ENCODE results near the gene RNASE13.

RNASE13 gene

DNA sequence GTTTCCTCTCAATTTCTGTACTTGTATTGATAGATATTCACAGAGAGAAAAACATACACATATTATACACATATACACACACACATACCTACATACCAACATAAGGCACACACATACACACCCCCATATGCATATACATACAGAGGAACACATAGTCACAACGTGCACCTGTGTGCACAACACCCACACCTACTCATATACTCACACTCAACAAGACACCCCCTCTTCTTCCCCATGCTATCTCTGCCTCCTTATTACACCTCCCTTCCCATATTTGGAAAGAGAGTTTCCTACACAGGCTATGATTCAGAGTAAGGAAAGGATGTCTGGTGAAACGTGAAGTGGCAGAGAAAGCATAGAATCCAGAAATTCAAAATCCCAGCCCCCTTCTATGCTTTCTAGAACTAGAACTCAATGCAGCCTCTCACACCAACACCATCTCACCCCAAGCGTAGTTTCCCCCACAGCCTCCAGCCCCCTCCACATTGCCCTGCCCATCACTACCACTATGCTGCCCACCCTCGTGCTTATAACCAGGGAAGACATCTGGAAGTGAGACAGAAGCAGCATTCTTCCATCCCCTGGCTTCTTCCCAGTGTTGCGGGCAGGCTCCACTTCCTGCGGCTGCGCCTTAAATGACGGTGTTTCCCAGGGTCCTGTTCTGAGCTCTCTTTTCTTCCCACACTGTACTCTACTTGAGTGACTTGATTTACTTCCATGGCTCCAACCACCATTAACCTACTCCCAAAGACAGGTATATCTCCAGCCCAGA, 25.4 kb upstream of the RNASE13 start:
- Histone ChIP-seq H3K27me3 (ENCODE audit: control insufficient read depth, insufficient read depth, low read length) (peaks cover 3% of the 10 kb centered on the region), H3K36me3 (ENCODE audit: control insufficient read depth, insufficient read depth, low read length) (no peaks in the 10 kb centered on the region), H3K9me3 (ENCODE audit: control insufficient read depth, insufficient read depth, low read length) (no peaks in the 10 kb centered on the region), H3K4me1 (ENCODE audit: control insufficient read depth, insufficient read depth, low read length) (no peaks in the 10 kb centered on the region), H3K4me3 (ENCODE audit: low read depth, low read length) (no peak overlapping the region), H3K9ac (ENCODE audit: low read depth, low read length) (no peak overlapping the region)

- H3K4me1 ChIP-seq (ENCODE audit: control insufficient read depth, insufficient read depth, low read length), result no peaks in the 10 kb centered on the region
- H3K9me3 ChIP-seq (ENCODE audit: control insufficient read depth, insufficient read depth, low read length), result no peaks in the 10 kb centered on the region
- H3K4me3 ChIP-seq (ENCODE audit: low read depth, low read length), result no peak overlapping the region
- no peak overlapping the region for H3K9ac ChIP-seq (ENCODE audit: low read depth, low read length)
- peaks cover 3% of the 10 kb centered on the region for H3K27me3 ChIP-seq (ENCODE audit: control insufficient read depth, insufficient read depth, low read length)
- H3K36me3 ChIP-seq (ENCODE audit: control insufficient read depth, insufficient read depth, low read length), result no peaks in the 10 kb centered on the region
Measured at GRCh38 chr14:21058903-21059302, 24.3 kb upstream of the RNASE13 start.

DNA sequence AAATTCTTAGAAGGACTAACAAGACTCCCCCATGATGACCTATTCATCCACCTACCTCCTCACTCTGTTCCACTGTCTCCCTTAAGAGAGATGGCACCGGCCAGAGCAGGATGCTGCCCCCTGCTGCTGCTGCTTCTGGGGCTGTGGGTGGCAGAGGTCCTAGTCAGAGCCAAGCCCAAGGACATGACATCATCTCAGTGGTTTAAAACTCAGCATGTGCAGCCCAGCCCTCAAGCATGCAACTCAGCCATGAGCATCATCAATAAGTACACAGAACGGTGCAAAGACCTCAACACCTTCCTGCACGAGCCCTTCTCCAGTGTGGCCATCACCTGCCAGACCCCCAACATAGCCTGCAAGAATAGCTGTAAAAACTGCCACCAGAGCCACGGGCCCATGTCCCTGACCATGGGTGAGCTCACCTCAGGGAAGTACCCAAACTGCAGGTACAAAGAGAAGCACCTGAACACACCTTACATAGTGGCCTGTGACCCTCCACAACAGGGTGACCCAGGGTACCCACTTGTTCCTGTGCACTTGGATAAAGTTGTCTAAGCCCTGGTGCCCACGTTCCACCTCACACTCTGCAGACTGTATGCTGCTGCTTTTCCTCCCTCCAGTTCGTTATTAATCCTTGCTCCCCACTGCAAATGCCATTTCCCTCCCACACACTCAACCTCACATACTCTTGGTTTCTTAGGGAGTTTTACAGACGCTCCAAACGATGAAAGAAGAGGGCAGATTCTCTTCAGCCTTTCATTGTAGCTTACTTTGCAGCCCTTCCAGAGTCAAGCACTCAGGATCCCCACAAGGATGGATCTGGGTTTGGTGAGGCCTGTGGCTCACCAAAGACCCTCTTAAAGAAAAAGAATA, 23.4 kb upstream of the RNASE13 start, which contains the start of gene RNASE8:
RNASE8 (plus strand) TSS at position 20 of the 873 bp plus-strand sequence; CDS start at position 91, 71 bp downstream.
- Histone ChIP-seq H3K27me3 (ENCODE audit: control insufficient read depth, insufficient read depth, low read length) (peaks cover 3% of the 10 kb centered on the region), H3K4me3 (ENCODE audit: low read depth, low read length) (no peak within 1 kb of the TSS), H3K36me3 (ENCODE audit: control insufficient read depth, insufficient read depth, low read length) (no peaks in the 10 kb centered on the region), H3K4me1 (ENCODE audit: control insufficient read depth, insufficient read depth, low read length) (no peaks in the 10 kb centered on the region), H3K9me3 (ENCODE audit: control insufficient read depth, insufficient read depth, low read length) (no peaks in the 10 kb centered on the region), H3K9ac (ENCODE audit: low read depth, low read length) (no peak within 1 kb of the TSS)

DNA sequence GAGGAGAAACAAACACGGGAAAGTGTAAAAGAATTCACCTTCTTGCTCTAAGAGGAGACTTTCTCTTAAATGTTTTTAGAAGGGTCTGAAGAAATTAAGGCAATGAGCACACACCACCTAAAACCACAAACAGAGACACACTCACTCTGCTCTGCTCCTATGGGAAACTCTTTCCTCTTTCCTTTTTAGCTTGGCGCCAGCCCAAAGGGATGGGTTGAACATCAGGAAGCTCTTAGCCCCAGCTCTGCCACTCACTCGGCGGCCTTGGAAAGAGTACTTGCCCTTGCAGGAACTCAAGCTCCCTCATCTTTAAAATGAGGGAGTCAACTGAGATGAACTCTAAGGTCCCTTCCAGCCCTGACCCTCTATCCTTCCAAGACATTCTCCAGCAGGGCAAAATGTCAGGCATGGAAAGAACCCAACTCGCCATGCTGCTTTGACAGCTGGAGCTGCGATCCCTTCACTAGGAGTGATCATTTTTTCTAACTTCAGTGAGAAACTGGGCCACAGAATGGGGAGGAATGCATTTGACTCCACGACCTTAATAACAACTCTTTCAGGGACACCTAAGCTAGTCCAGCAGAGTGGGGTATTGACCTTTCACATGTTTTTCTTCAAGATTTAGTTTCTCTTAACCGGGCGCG, 22.0 kb upstream of the RNASE13 start:
- Histone ChIP-seq H3K9me3 (ENCODE audit: control insufficient read depth, insufficient read depth, low read length) (no peaks in the 10 kb centered on the region), H3K9ac (ENCODE audit: low read depth, low read length) (no peak overlapping the region), H3K4me1 (ENCODE audit: control insufficient read depth, insufficient read depth, low read length) (no peaks in the 10 kb centered on the region), H3K4me3 (ENCODE audit: low read depth, low read length) (no peak overlapping the region), H3K36me3 (ENCODE audit: control insufficient read depth, insufficient read depth, low read length) (no peaks in the 10 kb centered on the region), H3K27me3 (ENCODE audit: control insufficient read depth, insufficient read depth, low read length) (peaks cover 3% of the 10 kb centered on the region)

DNA sequence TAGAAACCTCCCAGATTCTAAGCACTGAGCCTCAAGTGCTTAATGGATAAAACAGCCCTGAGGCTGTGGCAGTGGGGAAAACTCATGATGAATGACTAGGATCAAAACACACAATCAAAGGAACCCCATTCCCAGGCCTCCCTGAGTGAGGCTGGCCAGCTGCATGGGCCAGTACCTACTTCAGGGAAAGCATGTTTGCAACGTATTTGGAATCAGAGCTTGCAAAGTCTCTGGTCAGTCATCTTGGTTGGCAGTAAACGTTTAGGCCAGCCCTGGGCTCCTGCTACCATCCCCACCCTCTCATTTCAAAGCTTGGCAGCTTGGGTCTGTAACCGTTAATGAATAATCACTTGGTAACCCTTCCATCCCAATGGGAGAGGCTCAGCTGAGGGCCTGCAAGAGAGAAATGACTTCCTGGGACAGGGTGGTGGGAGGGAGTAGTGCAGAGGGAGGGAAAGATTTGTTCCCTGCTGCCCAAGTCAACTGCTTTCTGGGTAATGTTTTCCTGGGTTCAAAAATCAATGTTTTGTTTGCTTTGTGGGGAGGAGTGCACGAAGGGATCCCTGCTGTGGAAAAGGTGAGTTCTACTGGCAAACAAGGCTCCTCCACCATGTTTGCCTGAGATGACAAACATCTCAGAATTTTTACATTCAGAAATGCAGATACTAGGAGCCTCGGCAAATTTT, 21.0 kb upstream of the RNASE13 start:
- H3K9me3 ChIP-seq (ENCODE audit: control insufficient read depth, insufficient read depth, low read length), result no peaks in the 10 kb centered on the region
- no peaks in the 10 kb centered on the region for H3K4me1 ChIP-seq (ENCODE audit: control insufficient read depth, insufficient read depth, low read length)
- H3K4me3 ChIP-seq (ENCODE audit: low read depth, low read length), result no peak overlapping the region
- H3K27me3 ChIP-seq (ENCODE audit: control insufficient read depth, insufficient read depth, low read length), result peaks cover 3% of the 10 kb centered on the region
- no peak overlapping the region for H3K9ac ChIP-seq (ENCODE audit: low read depth, low read length)
- no peaks in the 10 kb centered on the region for H3K36me3 ChIP-seq (ENCODE audit: control insufficient read depth, insufficient read depth, low read length)

DNA sequence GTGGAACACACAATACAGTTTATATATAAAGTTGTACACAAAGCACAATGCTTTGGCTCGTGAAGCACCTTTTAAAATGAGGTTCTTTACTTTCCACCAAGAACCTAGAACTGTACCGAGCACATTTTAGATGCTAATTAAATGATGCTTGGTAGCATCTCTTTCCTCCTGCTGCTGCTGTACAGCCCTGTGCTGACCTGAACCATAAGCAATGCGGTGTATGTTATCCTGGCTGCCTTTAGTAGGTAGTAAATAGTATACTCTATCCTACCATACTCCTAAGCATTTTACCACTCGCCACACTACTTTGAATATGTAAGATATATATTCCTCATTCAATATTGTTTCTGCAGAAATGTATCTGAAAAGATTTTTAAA, 20.1 kb upstream of the RNASE13 start:
- Histone ChIP-seq H3K9ac (ENCODE audit: low read depth, low read length) (no peak overlapping the region), H3K9me3 (ENCODE audit: control insufficient read depth, insufficient read depth, low read length) (no peaks in the 10 kb centered on the region), H3K4me1 (ENCODE audit: control insufficient read depth, insufficient read depth, low read length) (no peaks in the 10 kb centered on the region), H3K4me3 (ENCODE audit: low read depth, low read length) (no peak overlapping the region), H3K36me3 (ENCODE audit: control insufficient read depth, insufficient read depth, low read length) (no peaks in the 10 kb centered on the region), H3K27me3 (ENCODE audit: control insufficient read depth, insufficient read depth, low read length) (peaks cover 3% of the 10 kb centered on the region)

- H3K9me3 ChIP-seq (ENCODE audit: control insufficient read depth, insufficient read depth, low read length), result no peaks in the 10 kb centered on the region
- peaks cover 3% of the 10 kb centered on the region for H3K27me3 ChIP-seq (ENCODE audit: control insufficient read depth, insufficient read depth, low read length)
- H3K4me1 ChIP-seq (ENCODE audit: control insufficient read depth, insufficient read depth, low read length), result no peaks in the 10 kb centered on the region
- H3K36me3 ChIP-seq (ENCODE audit: control insufficient read depth, insufficient read depth, low read length), result no peaks in the 10 kb centered on the region
- H3K4me3 ChIP-seq (ENCODE audit: low read depth, low read length), result no peak overlapping the region
- no peak overlapping the region for H3K9ac ChIP-seq (ENCODE audit: low read depth, low read length)
Measured at GRCh38 chr14:21054123-21054767, 19.6 kb upstream of the RNASE13 start.

- no peak overlapping the region for H3K4me3 ChIP-seq (ENCODE audit: low read depth, low read length)
- H3K9ac ChIP-seq (ENCODE audit: low read depth, low read length), result no peak overlapping the region
- H3K9me3 ChIP-seq (ENCODE audit: control insufficient read depth, insufficient read depth, low read length), result no peaks in the 10 kb centered on the region
- H3K27me3 ChIP-seq (ENCODE audit: control insufficient read depth, insufficient read depth, low read length), result peaks cover 3% of the 10 kb centered on the region
- H3K4me1 ChIP-seq (ENCODE audit: control insufficient read depth, insufficient read depth, low read length), result no peaks in the 10 kb centered on the region
- H3K36me3 ChIP-seq (ENCODE audit: control insufficient read depth, insufficient read depth, low read length), result no peaks in the 10 kb centered on the region
Measured at GRCh38 chr14:21053184-21054122, 18.8 kb upstream of the RNASE13 start.

DNA sequence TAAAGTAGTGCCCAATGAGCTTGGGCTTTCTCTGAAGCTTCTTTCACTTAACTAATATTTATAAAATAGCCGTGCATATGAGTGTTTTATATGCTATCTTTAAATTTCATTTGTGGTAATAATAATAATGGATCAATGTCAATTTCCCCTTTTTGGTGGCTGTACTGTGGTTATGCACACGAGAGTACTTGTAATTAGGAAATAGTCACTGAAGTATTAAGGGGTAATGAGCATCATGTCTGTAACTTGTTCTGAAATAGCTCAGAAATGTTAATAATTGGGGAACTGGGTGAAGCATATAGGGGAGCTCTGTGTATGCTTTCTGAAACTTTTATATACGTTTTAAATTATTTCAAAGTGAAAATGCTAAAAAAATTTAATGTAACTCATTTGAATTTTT, 16.0 kb upstream of the RNASE13 start:
- Histone ChIP-seq H3K4me1 (ENCODE audit: control insufficient read depth, insufficient read depth, low read length) (no peaks in the 10 kb centered on the region), H3K9ac (ENCODE audit: low read depth, low read length) (no peak overlapping the region), H3K9me3 (ENCODE audit: control insufficient read depth, insufficient read depth, low read length) (no peaks in the 10 kb centered on the region), H3K36me3 (ENCODE audit: control insufficient read depth, insufficient read depth, low read length) (no peaks in the 10 kb centered on the region), H3K27me3 (ENCODE audit: control insufficient read depth, insufficient read depth, low read length) (peaks cover 2% of the 10 kb centered on the region), H3K4me3 (ENCODE audit: low read depth, low read length) (no peak overlapping the region)

DNA sequence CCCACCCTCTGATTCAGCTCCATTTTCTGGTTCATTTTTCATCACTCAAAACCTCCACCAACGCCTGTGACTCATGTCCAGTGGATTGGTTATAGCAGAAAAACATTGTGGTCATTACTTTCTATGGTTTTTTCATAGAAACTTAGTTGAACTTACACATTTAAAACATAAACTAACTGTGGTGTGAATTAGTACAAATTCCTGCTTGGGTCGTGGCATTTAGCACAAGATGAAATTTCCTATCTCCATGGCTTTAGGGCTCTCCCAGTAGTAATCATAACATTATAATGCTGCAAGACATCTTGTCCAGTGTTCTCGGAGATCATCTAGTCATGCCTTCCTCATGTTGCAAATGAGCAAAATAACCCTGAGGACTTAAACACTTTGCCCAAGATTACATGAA, 14.7 kb upstream of the RNASE13 start:
- no peaks in the 10 kb centered on the region for H3K9me3 ChIP-seq (ENCODE audit: control insufficient read depth, insufficient read depth, low read length)
- no peak overlapping the region for H3K9ac ChIP-seq (ENCODE audit: low read depth, low read length)
- H3K27me3 ChIP-seq (ENCODE audit: control insufficient read depth, insufficient read depth, low read length), result peaks cover 2% of the 10 kb centered on the region

More for the DNA sequence above, 14.7 kb upstream of the RNASE13 start:
- Histone ChIP-seq H3K4me3 (ENCODE audit: low read depth, low read length) (no peak overlapping the region), H3K36me3 (ENCODE audit: control insufficient read depth, insufficient read depth, low read length) (no peaks in the 10 kb centered on the region), H3K4me1 (ENCODE audit: control insufficient read depth, insufficient read depth, low read length) (no peaks in the 10 kb centered on the region)

Data from iPS-15b (cell line).